Spinal cord (tissue), 4 donors: ENCODE results near the gene EBP. TPM values are rescaled to one million over a fixed set of nuclear protein-coding genes. Genes with fewer than 3 reads are reported as not detected.

Experiments used
- polyA plus RNA-seq, 2 donors: library from polyadenylated mRNA; unstranded; fragments of 120-200 nt; gene quantifications; one replicate each; pipeline ENCODE4 v1.2.1, GENCODE V29; 2013; ENCODE audit not compliant: insufficient read length in 2 of 2
- total RNA-seq, 2 donors: library from RNA; depleted of rRNA in 1 of 2; stranded (reverse); fragments of 120-200 nt in 1 of 2; fragments of >200 nt in 1 of 2; gene quantifications; one replicate each; pipeline versions ENCODE4 v1.2.3 to v1.2.4, GENCODE V29; 2013 to 2014

The EBP gene
- total and polyA plus RNA-seq, 4 donors: 32.5 to 62.9 (median 60.4) TPM

Other genes starting within 250 kb of the EBP start
- gene SSX3, start 165.1 kb upstream of the EBP start, total RNA-seq: not detected
- gene SSX3, start 165.1 kb upstream of the EBP start, polyA plus RNA-seq: not detected
- not detected for gene SSX4, start 138.3 kb upstream of the EBP start, total RNA-seq
- gene SSX4, start 138.3 kb upstream of the EBP start, polyA plus RNA-seq: not detected
- not detected for gene SSX4B, start 109.8 kb upstream of the EBP start, total RNA-seq
- not detected for gene SSX4B, start 109.8 kb upstream of the EBP start, polyA plus RNA-seq
- gene SLC38A5, start 51.5 kb upstream of the EBP start, total RNA-seq: 10 to 100 TPM; 16.4 to 42.5 TPM
- 10 to 100 TPM; 65.0 to 65.9 TPM for gene SLC38A5, start 51.5 kb upstream of the EBP start, polyA plus RNA-seq
- 10 to 100 TPM; 25.7 to 47.9 TPM for gene FTSJ1, start 45.6 kb upstream of the EBP start, total RNA-seq
- gene FTSJ1, start 45.6 kb upstream of the EBP start, polyA plus RNA-seq: 10 to 100 TPM; 47.2 to 63.1 TPM
- 10 to 100 TPM; 11.2 to 12.6 TPM for gene PORCN, start 12.8 kb upstream of the EBP start, total RNA-seq
- 10 to 100 TPM; 25.7 to 26.7 TPM for gene PORCN, start 12.8 kb upstream of the EBP start, polyA plus RNA-seq
- gene TBC1D25, start 17.9 kb downstream of the EBP start, total RNA-seq: 1 to 10 TPM; 6.8 to 8.3 TPM
- 10 to 100 TPM; 20.3 to 23.3 TPM for gene TBC1D25, start 17.9 kb downstream of the EBP start, polyA plus RNA-seq
- 100 to 1,000 TPM; 116 to 158 TPM for gene RBM3, start 52.7 kb downstream of the EBP start, total RNA-seq
- 100 to 1,000 TPM; 216 to 254 TPM for gene RBM3, start 52.7 kb downstream of the EBP start, polyA plus RNA-seq
- 100 to 1,000 TPM in 1 of 2 donors, 10 to 100 TPM in 1; 48.0 to 126 TPM for gene WDR13, start 75.7 kb downstream of the EBP start, total RNA-seq
- 100 to 1,000 TPM; 136 to 137 TPM for gene WDR13, start 75.7 kb downstream of the EBP start, polyA plus RNA-seq
- gene WAS, start 162.0 kb downstream of the EBP start, total RNA-seq: 1 to 10 TPM; 3.1 to 4.3 TPM
- gene WAS, start 162.0 kb downstream of the EBP start, polyA plus RNA-seq: 1 to 10 TPM; 6.2 to 7.1 TPM
- gene SUV39H1, start 174.9 kb downstream of the EBP start, total RNA-seq: 1 to 10 TPM; 3.0 to 4.8 TPM
- gene SUV39H1, start 174.9 kb downstream of the EBP start, polyA plus RNA-seq: 1 to 10 TPM; 6.9 to 8.2 TPM
- not detected for gene GLOD5, start 239.9 kb downstream of the EBP start, total RNA-seq
- gene GLOD5, start 239.9 kb downstream of the EBP start, polyA plus RNA-seq: not detected